Measurements from ENCODE around the gene MISP3.

GRCh38 chr19:14097532-14098151, 25.1 kb downstream of the MISP3 start:
- TF ChIP-seq FOXK2 (IDR thresholded peaks at IDR 0.05) = no peak
- TF ChIP-seq HDGF (IDR thresholded peaks at IDR 0.05; ENCODE audit: borderline replicate concordance) = no peak
- no peak for TF ChIP-seq FOXA1 (IDR thresholded peaks at IDR 0.05)
- TF ChIP-seq L3MBTL2 (conservative IDR thresholded peaks at IDR 0.05) = no peak
- TF ChIP-seq BHLHE40 (IDR thresholded peaks at IDR 0.05; ENCODE audit: borderline replicate concordance) = no peak
